Measurements from ENCODE around the gene MED13L.

GRCh38 chr12:115960868-115961802 lies 316.4 kb downstream of the MED13L start:
- TF ChIP-seq ZNF274 (IDR thresholded peaks at IDR 0.05; ENCODE audit: low read depth, low read length): no peak
- no peak for TF ChIP-seq SUZ12 (IDR thresholded peaks at IDR 0.05; ENCODE audit: extremely low read depth, insufficient read depth, insufficient read length)

Data from NT2/D1 (cell line).